ENCODE data around the gene CREBZF. TPM values are rescaled to one million over a fixed set of nuclear protein-coding genes. Genes with fewer than 3 reads are reported as not detected.

CREBZF gene
- total RNA-seq, 1 experiment from 2014 or later: 54.6 TPM

GRCh38 chr11:85647078-85647477 lies 17.9 kb downstream of the CREBZF start:
- no peak for ATAC-seq
- H3K36me3 Mint-ChIP-seq: peaks cover 4% of the 10 kb centered on the region; the same call in 1 of the 2 replicates
- TF ChIP-seq, protein P1, sequence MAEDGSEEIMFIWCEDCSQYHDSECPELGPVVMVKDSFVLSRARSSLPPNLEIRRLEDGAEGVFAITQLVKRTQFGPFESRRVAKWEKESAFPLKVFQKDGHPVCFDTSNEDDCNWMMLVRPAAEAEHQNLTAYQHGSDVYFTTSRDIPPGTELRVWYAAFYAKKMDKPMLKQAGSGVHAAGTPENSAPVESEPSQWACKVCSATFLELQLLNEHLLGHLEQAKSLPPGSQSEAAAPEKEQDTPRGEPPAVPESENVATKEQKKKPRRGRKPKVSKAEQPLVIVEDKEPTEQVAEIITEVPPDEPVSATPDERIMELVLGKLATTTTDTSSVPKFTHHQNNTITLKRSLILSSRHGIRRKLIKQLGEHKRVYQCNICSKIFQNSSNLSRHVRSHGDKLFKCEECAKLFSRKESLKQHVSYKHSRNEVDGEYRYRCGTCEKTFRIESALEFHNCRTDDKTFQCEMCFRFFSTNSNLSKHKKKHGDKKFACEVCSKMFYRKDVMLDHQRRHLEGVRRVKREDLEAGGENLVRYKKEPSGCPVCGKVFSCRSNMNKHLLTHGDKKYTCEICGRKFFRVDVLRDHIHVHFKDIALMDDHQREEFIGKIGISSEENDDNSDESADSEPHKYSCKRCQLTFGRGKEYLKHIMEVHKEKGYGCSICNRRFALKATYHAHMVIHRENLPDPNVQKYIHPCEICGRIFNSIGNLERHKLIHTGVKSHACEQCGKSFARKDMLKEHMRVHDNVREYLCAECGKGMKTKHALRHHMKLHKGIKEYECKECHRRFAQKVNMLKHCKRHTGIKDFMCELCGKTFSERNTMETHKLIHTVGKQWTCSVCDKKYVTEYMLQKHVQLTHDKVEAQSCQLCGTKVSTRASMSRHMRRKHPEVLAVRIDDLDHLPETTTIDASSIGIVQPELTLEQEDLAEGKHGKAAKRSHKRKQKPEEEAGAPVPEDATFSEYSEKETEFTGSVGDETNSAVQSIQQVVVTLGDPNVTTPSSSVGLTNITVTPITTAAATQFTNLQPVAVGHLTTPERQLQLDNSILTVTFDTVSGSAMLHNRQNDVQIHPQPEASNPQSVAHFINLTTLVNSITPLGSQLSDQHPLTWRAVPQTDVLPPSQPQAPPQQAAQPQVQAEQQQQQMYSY (CRISPR knock-in tag; IDR thresholded peaks at IDR 0.05): no peak
- no peak for TF ChIP-seq E2F4 (CRISPR knock-in tag; IDR thresholded peaks at IDR 0.05; ENCODE audit: borderline replicate concordance, low read depth)
- no peak for TF ChIP-seq IRF2 (CRISPR knock-in tag; IDR thresholded peaks at IDR 0.05; ENCODE audit: borderline replicate concordance, low read depth)
- TF ChIP-seq JAZF1 (CRISPR knock-in tag; IDR thresholded peaks at IDR 0.05): no peak
- TF ChIP-seq ZNF396 (CRISPR knock-in tag; IDR thresholded peaks at IDR 0.05; ENCODE audit: borderline replicate concordance): no peak
- TF ChIP-seq MYBL2 (CRISPR knock-in tag; IDR thresholded peaks at IDR 0.05): no peak
- no peak for TF ChIP-seq ERG (CRISPR knock-in tag; IDR thresholded peaks at IDR 0.05)
- no peak for DNase-seq (ENCODE audit: low spot score)
- peaks cover 32% of the 10 kb centered on the region for H3K4me1 Mint-ChIP-seq
- ChIA-PET CTCF (interaction anchor here (1.0 to 2.0 kb wide), 4 partner anchors 10 to 183 kb away, joined by 3 to 6 read pairs (median 4); no protein-coding TSS in a partner anchor), POLR2A (interaction anchor here (0.5 to 3.3 kb wide), 12 partner anchors 9 to 422 kb away, joined by 3 to 24 read pairs (median 4); partner anchors contain the start of genes CREBZF, DLG2, PICALM and TMEM126B)
- H3K27ac Mint-ChIP-seq: peak overlapping the region; percentile 95
- H3K9me3 Mint-ChIP-seq: no peaks in the 10 kb centered on the region
- peak overlapping the region; percentile 91 for H3K4me3 Mint-ChIP-seq
- H3K27me3 Mint-ChIP-seq (ENCODE audit: low read depth): no peaks in the 10 kb centered on the region

DNA sequence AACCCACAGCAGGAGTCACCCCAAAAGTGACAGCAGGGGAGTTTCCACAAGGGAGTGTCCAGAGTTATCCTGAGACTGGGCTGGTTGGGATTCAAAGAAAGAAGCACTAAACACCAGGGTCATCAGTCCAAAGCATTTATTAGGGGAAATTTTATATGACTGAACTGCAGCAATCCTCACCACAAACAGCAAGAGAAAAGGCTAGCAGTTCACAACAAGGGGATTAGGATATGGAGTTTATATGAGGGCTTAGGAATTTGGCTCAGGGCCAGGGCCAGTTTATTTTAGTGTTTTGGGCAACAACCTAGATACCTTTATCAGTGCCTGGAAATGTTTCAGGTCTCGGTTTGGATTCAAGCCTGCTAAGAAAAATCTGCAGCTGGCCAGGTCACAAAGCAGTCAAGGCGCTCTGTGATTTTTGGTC lies 21.7 kb downstream of the CREBZF start:
- DNase-seq (ENCODE audit: low spot score): no peak
- no peak overlapping the region for H3K4me3 Mint-ChIP-seq
- no peaks in the 10 kb centered on the region for H3K36me3 Mint-ChIP-seq
- H3K4me1 Mint-ChIP-seq: peaks cover 13% of the 10 kb centered on the region
- ChIA-PET CTCF (no interaction called here), POLR2A (no interaction called here)
- H3K27me3 Mint-ChIP-seq (ENCODE audit: low read depth): no peaks in the 10 kb centered on the region
- peak overlapping the region; percentile 58; the same call in 1 of the 2 replicates for H3K27ac Mint-ChIP-seq
- ATAC-seq: no peak
- no peaks in the 10 kb centered on the region for H3K9me3 Mint-ChIP-seq
- TF ChIP-seq FOXJ3 (CRISPR knock-in tag; IDR thresholded peaks at IDR 0.05; ENCODE audit: borderline replicate concordance) (no peak), SOX15 (CRISPR knock-in tag; IDR thresholded peaks at IDR 0.05) (no peak), TEAD4 (CRISPR knock-in tag; IDR thresholded peaks at IDR 0.05) (no peak), CREM (CRISPR knock-in tag; IDR thresholded peaks at IDR 0.05) (no peak), RORB (CRISPR knock-in tag; IDR thresholded peaks at IDR 0.05) (no peak), ATF1 (CRISPR knock-in tag; IDR thresholded peaks at IDR 0.05) (no peak), JAZF1 (CRISPR knock-in tag; IDR thresholded peaks at IDR 0.05) (no peak), PREB (CRISPR knock-in tag; IDR thresholded peaks at IDR 0.05; ENCODE audit: borderline replicate concordance) (no peak), KAT7 (CRISPR knock-in tag; IDR thresholded peaks at IDR 0.05; ENCODE audit: borderline replicate concordance) (no peak), NFATC4 (CRISPR knock-in tag; IDR thresholded peaks at IDR 0.05) (no peak), ZNF425 (CRISPR knock-in tag; conservative IDR thresholded peaks at IDR 0.05) (no peak), ERG (CRISPR knock-in tag; IDR thresholded peaks at IDR 0.05) (no peak)
- TF ChIP-seq, protein P2, sequence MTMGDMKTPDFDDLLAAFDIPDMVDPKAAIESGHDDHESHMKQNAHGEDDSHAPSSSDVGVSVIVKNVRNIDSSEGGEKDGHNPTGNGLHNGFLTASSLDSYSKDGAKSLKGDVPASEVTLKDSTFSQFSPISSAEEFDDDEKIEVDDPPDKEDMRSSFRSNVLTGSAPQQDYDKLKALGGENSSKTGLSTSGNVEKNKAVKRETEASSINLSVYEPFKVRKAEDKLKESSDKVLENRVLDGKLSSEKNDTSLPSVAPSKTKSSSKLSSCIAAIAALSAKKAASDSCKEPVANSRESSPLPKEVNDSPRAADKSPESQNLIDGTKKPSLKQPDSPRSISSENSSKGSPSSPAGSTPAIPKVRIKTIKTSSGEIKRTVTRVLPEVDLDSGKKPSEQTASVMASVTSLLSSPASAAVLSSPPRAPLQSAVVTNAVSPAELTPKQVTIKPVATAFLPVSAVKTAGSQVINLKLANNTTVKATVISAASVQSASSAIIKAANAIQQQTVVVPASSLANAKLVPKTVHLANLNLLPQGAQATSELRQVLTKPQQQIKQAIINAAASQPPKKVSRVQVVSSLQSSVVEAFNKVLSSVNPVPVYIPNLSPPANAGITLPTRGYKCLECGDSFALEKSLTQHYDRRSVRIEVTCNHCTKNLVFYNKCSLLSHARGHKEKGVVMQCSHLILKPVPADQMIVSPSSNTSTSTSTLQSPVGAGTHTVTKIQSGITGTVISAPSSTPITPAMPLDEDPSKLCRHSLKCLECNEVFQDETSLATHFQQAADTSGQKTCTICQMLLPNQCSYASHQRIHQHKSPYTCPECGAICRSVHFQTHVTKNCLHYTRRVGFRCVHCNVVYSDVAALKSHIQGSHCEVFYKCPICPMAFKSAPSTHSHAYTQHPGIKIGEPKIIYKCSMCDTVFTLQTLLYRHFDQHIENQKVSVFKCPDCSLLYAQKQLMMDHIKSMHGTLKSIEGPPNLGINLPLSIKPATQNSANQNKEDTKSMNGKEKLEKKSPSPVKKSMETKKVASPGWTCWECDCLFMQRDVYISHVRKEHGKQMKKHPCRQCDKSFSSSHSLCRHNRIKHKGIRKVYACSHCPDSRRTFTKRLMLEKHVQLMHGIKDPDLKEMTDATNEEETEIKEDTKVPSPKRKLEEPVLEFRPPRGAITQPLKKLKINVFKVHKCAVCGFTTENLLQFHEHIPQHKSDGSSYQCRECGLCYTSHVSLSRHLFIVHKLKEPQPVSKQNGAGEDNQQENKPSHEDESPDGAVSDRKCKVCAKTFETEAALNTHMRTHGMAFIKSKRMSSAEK (CRISPR knock-in tag; IDR thresholded peaks at IDR 0.05; ENCODE audit: borderline replicate concordance): no peak
